ENCODE results near the gene NUAK2.

NUAK2 gene

GRCh38 chr1:205258719-205259118, 62.8 kb downstream of the NUAK2 start:
- Histone ChIP-seq H3K9me3 (ENCODE audit: severe bottlenecking) (no peaks in the 10 kb centered on the region), H3K4me1 (ENCODE audit: insufficient read depth, poor library complexity, severe bottlenecking) (peaks cover 31% of the 10 kb centered on the region), H3K27me3 (ENCODE audit: insufficient read depth, poor library complexity, severe bottlenecking) (no peaks in the 10 kb centered on the region), H3K27ac (ENCODE audit: poor library complexity, severe bottlenecking) (peak overlapping the region; percentile 84), H3K4me3 (ENCODE audit: severe bottlenecking) (no peak overlapping the region), H3K36me3 (ENCODE audit: low read depth) (no peaks in the 10 kb centered on the region)
- ATAC-seq (ENCODE audit: low read depth) (peak; percentile 92), DNase-seq (ENCODE audit: low spot score) (peak; percentile 91)
- no peak for TF ChIP-seq CTCF (IDR thresholded peaks at IDR 0.05; ENCODE audit: poor library complexity, severe bottlenecking)

GRCh38 chr1:205258261-205258691, 63.3 kb downstream of the NUAK2 start:
- Histone ChIP-seq H3K4me3 (ENCODE audit: severe bottlenecking) (no peak overlapping the region), H3K27me3 (ENCODE audit: insufficient read depth, poor library complexity, severe bottlenecking) (no peaks in the 10 kb centered on the region), H3K9me3 (ENCODE audit: severe bottlenecking) (no peaks in the 10 kb centered on the region), H3K4me1 (ENCODE audit: insufficient read depth, poor library complexity, severe bottlenecking) (peaks cover 31% of the 10 kb centered on the region), H3K27ac (ENCODE audit: poor library complexity, severe bottlenecking) (peak overlapping the region; percentile 84), H3K36me3 (ENCODE audit: low read depth) (no peaks in the 10 kb centered on the region)
- DNase-seq (ENCODE audit: low spot score), result no peak
- 0 out of 3 replicates have a peak, but pooled peaks have one; percentile 8 for ATAC-seq (ENCODE audit: low read depth)
- no peak for TF ChIP-seq CTCF (IDR thresholded peaks at IDR 0.05; ENCODE audit: poor library complexity, severe bottlenecking)

GRCh38 chr1:205257735-205258134, 63.8 kb downstream of the NUAK2 start:
- DNase-seq (ENCODE audit: low spot score) (no peak), ATAC-seq (ENCODE audit: low read depth) (no peak)
- peak overlapping the region; percentile 84 for H3K27ac ChIP-seq (ENCODE audit: poor library complexity, severe bottlenecking)
- H3K27me3 ChIP-seq (ENCODE audit: insufficient read depth, poor library complexity, severe bottlenecking), result no peaks in the 10 kb centered on the region
- H3K4me1 ChIP-seq (ENCODE audit: insufficient read depth, poor library complexity, severe bottlenecking), result peaks cover 31% of the 10 kb centered on the region
- H3K4me3 ChIP-seq (ENCODE audit: severe bottlenecking), result no peak overlapping the region
- no peaks in the 10 kb centered on the region for H3K9me3 ChIP-seq (ENCODE audit: severe bottlenecking)
- no peak for TF ChIP-seq CTCF (IDR thresholded peaks at IDR 0.05; ENCODE audit: poor library complexity, severe bottlenecking)
- H3K36me3 ChIP-seq (ENCODE audit: low read depth), result no peaks in the 10 kb centered on the region

GRCh38 chr1:205256951-205257625, 64.5 kb downstream of the NUAK2 start:
- Histone ChIP-seq H3K27ac (ENCODE audit: poor library complexity, severe bottlenecking) (no peak overlapping the region), H3K4me1 (ENCODE audit: insufficient read depth, poor library complexity, severe bottlenecking) (peaks cover 28% of the 10 kb centered on the region), H3K36me3 (ENCODE audit: low read depth) (no peaks in the 10 kb centered on the region), H3K9me3 (ENCODE audit: severe bottlenecking) (no peaks in the 10 kb centered on the region), H3K27me3 (ENCODE audit: insufficient read depth, poor library complexity, severe bottlenecking) (no peaks in the 10 kb centered on the region), H3K4me3 (ENCODE audit: severe bottlenecking) (no peak overlapping the region)
- ATAC-seq (ENCODE audit: low read depth) (no peak), DNase-seq (ENCODE audit: low spot score) (no peak)
- TF ChIP-seq CTCF (IDR thresholded peaks at IDR 0.05; ENCODE audit: poor library complexity, severe bottlenecking), result no peak
